NCI-H2196 treated with DMSO at 0.1 percent for 48 hours (cell line): ENCODE results near the gene PPP3R2.
"Not testable (repeated sequence)": the region's sequence is repeated elsewhere in the genome, so short reads cannot be mapped to it uniquely, and the experiment has no call there.

ENCODE experiments used
- DNase-seq: peaks from one replicate; lab custom pipeline; 2025; ENCODE audit not compliant: unreplicated experiment; lab: John Stamatoyannopoulos, UW

Gene PPP3R2

GRCh38 chr9:101590074-101590473 lies 4.7 kb downstream of the PPP3R2 start:
- DNase-seq = not testable (repeated sequence)

- DNase-seq = no peak
Observed at GRCh38 chr9:101587332-101588043, 7.3 kb downstream of the PPP3R2 start.

GRCh38 chr9:101586651-101587050 lies 8.1 kb downstream of the PPP3R2 start:
- no peak for DNase-seq

GRCh38 chr9:101585740-101586139 lies 9.0 kb downstream of the PPP3R2 start:
- DNase-seq = no peak

- no peak for DNase-seq
Observed at GRCh38 chr9:101582553-101582952, 12.2 kb downstream of the PPP3R2 start.

- DNase-seq = no peak
Observed at GRCh38 chr9:101579711-101580545, 14.8 kb downstream of the PPP3R2 start.

GRCh38 chr9:101578378-101578777 lies 16.4 kb downstream of the PPP3R2 start:
- DNase-seq = no peak

GRCh38 chr9:101574731-101575333 lies 19.9 kb downstream of the PPP3R2 start:
- no peak for DNase-seq

GRCh38 chr9:101572316-101572715 lies 22.5 kb downstream of the PPP3R2 start:
- no peak for DNase-seq

- no peak for DNase-seq
Observed at GRCh38 chr9:101571114-101571513, 23.7 kb downstream of the PPP3R2 start.

GRCh38 chr9:101569741-101570501 lies 24.8 kb downstream of the PPP3R2 start:
- no peak for DNase-seq

- no peak for DNase-seq
Observed at GRCh38 chr9:101567725-101568350, 26.9 kb downstream of the PPP3R2 start.

GRCh38 chr9:101566904-101567724 lies 27.7 kb downstream of the PPP3R2 start:
- DNase-seq = no peak

- no peak for DNase-seq
Observed at GRCh38 chr9:101564252-101564651, 30.5 kb downstream of the PPP3R2 start.

- DNase-seq = no peak
Observed at GRCh38 chr9:101562966-101563365, 31.8 kb downstream of the PPP3R2 start.

- DNase-seq = no peak
Observed at GRCh38 chr9:101561740-101562139, 33.0 kb downstream of the PPP3R2 start.

GRCh38 chr9:101549472-101550098 lies 45.2 kb downstream of the PPP3R2 start:
- not testable (repeated sequence) for DNase-seq

- no peak for DNase-seq
Observed at GRCh38 chr9:101543098-101543735, 51.6 kb downstream of the PPP3R2 start.
